Lower leg skin (tissue), 3 donors: ENCODE results near the gene TPSD1.

Experiments
- POLR2A ChIP-seq, 2 donors: fragments of 450-650 bp; IDR thresholded peaks; one replicate each; pipeline ENCODE4 v1.6.1; 2016 to 2017; ENCODE audit warnings: antibody characterized with exemption in 2 of 2, mild to moderate bottlenecking in 1 of 2, moderate library complexity in 1 of 2
- TF ChIP-seq, protein P1 (sequence below), 3 donors: fragments of 450-650 bp; IDR thresholded peaks; one replicate each; pipeline ENCODE4 v1.5.1; 2016; ENCODE audit warnings: antibody characterized with exemption in 3 of 3, mild to moderate bottlenecking in 3 of 3, moderate library complexity in 2 of 3

DNA sequence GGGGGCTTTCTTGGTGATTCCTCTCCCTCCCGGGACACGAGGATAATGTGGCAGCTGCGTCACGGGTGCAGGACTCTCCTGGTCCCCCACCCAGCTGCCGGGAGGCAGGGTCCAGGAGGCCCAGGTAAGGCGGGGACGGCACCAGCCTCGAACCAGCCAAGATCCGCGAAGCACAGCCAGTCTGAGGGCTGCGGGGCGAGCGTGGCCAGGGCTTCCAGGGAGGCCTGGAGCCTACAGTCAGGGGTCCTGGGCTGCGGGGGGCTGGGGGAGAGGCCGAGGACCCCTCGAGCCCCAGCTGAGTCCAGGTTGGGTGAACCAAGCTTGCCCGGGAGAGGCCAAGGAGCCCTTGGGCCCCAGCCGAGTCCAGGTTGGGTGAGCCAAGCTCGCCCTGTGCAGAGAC, 10.0 kb downstream of the TPSD1 start:
- TF ChIP-seq, protein P1, sequence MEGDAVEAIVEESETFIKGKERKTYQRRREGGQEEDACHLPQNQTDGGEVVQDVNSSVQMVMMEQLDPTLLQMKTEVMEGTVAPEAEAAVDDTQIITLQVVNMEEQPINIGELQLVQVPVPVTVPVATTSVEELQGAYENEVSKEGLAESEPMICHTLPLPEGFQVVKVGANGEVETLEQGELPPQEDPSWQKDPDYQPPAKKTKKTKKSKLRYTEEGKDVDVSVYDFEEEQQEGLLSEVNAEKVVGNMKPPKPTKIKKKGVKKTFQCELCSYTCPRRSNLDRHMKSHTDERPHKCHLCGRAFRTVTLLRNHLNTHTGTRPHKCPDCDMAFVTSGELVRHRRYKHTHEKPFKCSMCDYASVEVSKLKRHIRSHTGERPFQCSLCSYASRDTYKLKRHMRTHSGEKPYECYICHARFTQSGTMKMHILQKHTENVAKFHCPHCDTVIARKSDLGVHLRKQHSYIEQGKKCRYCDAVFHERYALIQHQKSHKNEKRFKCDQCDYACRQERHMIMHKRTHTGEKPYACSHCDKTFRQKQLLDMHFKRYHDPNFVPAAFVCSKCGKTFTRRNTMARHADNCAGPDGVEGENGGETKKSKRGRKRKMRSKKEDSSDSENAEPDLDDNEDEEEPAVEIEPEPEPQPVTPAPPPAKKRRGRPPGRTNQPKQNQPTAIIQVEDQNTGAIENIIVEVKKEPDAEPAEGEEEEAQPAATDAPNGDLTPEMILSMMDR (IDR thresholded peaks at IDR 0.05), result no peak
- no peak for TF ChIP-seq POLR2A (IDR thresholded peaks at IDR 0.05)
